22Rv1 (cell line): Measurements from ENCODE around the gene ANKRD55.
"Not testable (repeated sequence)": the region's sequence is repeated elsewhere in the genome, so short reads cannot be mapped to it uniquely, and the experiment has no call there.

ENCODE experiments used
- H3K27ac ChIP-seq: fragments of 450-650 bp; 2 replicates; pipeline ENCODE4 v1.5.1; 2017
- CTCF ChIP-seq: fragments of 450-650 bp; IDR thresholded peaks from 2 replicates; pipeline ENCODE4 v1.5.1; 2017; ENCODE audit warnings: mild to moderate bottlenecking
- ZFX ChIP-seq: fragments of 450-650 bp; IDR thresholded peaks from 2 replicates; pipeline ENCODE4 v1.6.1; 2017; ENCODE audit warnings: antibody characterized with exemption, borderline replicate concordance

ANKRD55 gene

DNA sequence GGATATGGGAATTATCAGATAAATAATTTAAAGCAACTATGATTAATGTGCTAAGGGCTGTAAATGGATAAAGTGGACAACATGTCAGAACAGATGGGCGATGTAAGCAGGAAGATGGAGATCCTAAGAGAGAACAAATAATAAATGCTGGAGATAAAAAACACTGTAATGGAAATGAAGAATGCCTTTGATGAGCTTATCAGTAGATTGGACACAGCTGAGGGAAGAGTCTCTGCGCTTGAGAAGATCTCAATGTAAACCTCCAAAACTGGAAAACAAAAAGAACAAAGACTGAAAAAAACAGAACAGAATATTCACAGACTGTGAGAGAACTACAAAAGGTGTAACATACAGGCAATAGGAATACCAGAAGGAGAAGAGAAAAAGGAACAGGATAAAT, 102.5 kb downstream of the ANKRD55 start:
- TF ChIP-seq ZFX = no peak
- no peak for TF ChIP-seq CTCF
- H3K27ac ChIP-seq = no peak overlapping the region

DNA sequence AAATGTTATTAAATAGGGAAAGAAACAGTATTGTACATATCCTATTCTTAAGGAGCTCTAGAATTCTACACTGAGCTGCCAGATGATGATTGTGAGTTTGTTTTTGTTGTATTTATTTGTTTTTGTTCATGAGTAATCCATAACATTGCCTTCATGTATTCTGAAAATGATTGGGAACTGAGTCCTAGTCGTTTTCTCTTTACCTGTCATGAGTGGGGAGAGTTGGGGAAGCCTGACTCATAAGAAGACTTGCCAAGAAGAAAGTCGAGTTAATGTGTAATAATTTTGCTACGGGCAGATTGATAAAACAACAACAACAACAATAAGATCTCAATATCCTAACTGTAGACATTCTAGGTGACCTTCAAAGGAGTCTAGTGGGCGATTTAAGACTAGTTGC, 103.8 kb downstream of the ANKRD55 start:
- TF ChIP-seq ZFX = no peak
- no peak for TF ChIP-seq CTCF

GRCh38 chr5:56128113-56128512, 105.0 kb downstream of the ANKRD55 start:
- H3K27ac ChIP-seq = no peak overlapping the region
- no peak for TF ChIP-seq ZFX
- TF ChIP-seq CTCF = no peak

More for the DNA sequence above, 103.8 kb downstream of the ANKRD55 start:
- H3K27ac ChIP-seq = no peak overlapping the region

DNA sequence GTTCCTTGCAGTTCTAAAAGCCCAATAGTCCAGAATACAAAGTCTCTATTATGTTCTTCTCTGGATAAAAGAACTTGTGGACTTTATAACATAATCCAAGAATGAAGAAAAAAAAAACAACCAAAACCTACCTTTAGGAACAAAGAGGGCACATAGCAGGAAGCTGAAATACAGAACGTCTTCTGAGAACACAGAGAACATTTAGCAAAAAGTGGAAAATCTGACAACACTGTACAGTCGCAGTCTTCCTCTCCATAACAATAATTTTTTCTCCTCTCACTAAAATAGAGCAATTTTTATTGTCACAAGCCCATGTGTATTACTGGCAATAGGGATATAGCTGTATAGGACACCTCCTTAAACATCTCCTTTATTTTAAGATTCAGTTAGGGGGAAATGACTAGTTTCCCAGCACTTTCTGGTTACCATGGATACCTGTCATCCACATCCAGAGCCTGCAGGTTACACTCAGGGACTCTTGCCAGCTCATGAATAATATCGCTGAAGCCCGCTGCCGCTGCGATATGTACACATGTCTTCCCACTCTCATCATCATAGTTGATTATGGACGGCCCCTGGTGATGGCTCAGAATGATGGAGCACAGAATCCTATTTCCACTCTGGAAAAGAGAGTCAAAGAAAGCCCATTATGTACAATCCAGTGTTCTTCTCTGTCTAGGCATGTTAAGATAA, 106.5 kb downstream of the ANKRD55 start:
- TF ChIP-seq ZFX (no peak), CTCF (no peak)

GRCh38 chr5:56123531-56124243, 109.4 kb downstream of the ANKRD55 start:
- TF ChIP-seq CTCF (no peak), ZFX (no peak)
- no peak overlapping the region for H3K27ac ChIP-seq

More for the DNA sequence above, 106.5 kb downstream of the ANKRD55 start:
- H3K27ac ChIP-seq = no peak overlapping the region

DNA sequence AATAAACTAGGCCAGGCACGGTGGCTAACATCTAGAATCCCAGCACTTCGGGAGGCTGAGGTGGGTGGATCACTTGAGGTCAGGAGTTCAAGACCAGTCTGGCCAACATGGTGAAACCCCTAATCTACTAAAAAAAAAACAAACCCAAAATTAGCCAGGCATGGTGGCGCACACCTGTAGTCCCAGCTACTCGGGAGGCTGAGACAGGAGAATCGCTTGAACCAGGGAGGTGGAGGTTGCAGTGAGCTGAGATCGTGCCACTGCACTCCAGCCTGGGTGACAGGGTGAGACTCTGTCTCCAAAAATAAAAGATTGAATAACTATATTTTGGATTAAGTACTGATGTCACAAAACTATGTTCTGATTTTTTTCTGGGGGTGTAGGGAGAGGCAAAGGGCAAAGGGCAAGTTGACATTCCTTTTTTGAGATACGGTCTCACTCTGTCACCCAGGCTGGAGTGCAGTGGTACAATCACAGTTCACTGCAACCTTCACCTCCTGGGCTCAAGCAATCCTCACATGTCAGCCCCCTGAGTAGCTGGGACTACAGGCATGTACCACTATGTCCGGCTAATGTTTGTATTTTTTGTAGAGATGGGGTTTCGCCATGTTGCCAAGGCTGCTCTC, 110.7 kb downstream of the ANKRD55 start:
- not testable (repeated sequence) for H3K27ac ChIP-seq

- no peak for TF ChIP-seq CTCF
- TF ChIP-seq ZFX = no peak
- H3K27ac ChIP-seq = no peak overlapping the region
These were observed 114.1 kb downstream of the ANKRD55 start for GRCh38 chr5:56119050-56119449.
